Transverse colon (tissue), 4 donors: ENCODE measurements around the gene OXNAD1. TPM values are rescaled to one million over a fixed set of nuclear protein-coding genes. Genes with fewer than 3 reads are reported as not detected.
A peak's percentile ranks its signal among the peaks of the same experiment; 100 is the strongest.

ENCODE experiments used
- DNase-seq: peaks from one replicate; pipeline ENCODE4 v3.0.0-alpha.2; 2019
- H3K27ac ChIP-seq, 4 donors: fragments of 200-600 bp; sonication (generic); 2 replicates each; pipeline ENCODE4 v1.5.1; 2016 to 2018; ENCODE audit warnings: inconsistent platforms in 4 of 4
- H3K27me3 ChIP-seq: fragments of 200-600 bp; sonication (generic); 2 replicates; pipeline ENCODE4 v1.5.1; 2017; ENCODE audit warnings: inconsistent platforms
- H3K36me3 ChIP-seq, 4 donors: fragments of 200-600 bp; sonication (generic); 2 replicates each; pipeline ENCODE4 v1.5.1; 2017 to 2019; ENCODE audit warnings: inconsistent platforms in 4 of 4
- H3K4me1 ChIP-seq, 4 donors: fragments of 200-600 bp; sonication (generic); 2 replicates each; pipeline ENCODE4 v1.5.1; 2017 to 2020; ENCODE audit warnings: inconsistent platforms in 4 of 4
- H3K4me3 ChIP-seq, 4 donors: fragments of 200-600 bp; sonication (generic); 1 replicate in 1 of 4; 2 replicates in 3 of 4; pipeline versions ENCODE4 v1.5.1 to v1.6.1; 2017 to 2019; ENCODE audit warnings: inconsistent platforms in 4 of 4
- H3K9me3 ChIP-seq, 2 donors: fragments of 200-600 bp; sonication (generic); 2 replicates each; pipeline ENCODE4 v1.5.1; 2017 to 2019; ENCODE audit warnings: inconsistent platforms in 2 of 2
- CTCF ChIP-seq, 5 experiments: fragments of 200-600 bp in 3 of 5; fragments of 450-650 bp in 2 of 5; sonication (generic) in 3 of 5; IDR thresholded peaks; 1 replicate in 2 of 5; 2 replicates in 3 of 5; pipeline ENCODE4 v1.5.1; 2016 to 2017; ENCODE audit warnings: antibody characterized with exemption in 5 of 5, inconsistent platforms in 3 of 5, mild to moderate bottlenecking in 2 of 5, moderate library complexity in 1 of 5
- EP300 ChIP-seq: sonication (generic); formaldehyde crosslinking; IDR thresholded peaks from one replicate; pipeline ENCODE4 v1.6.1; 2017; ENCODE audit warnings: antibody characterized with exemption, low read depth
- POLR2A ChIP-seq: fragments of 450-650 bp; IDR thresholded peaks from one replicate; pipeline ENCODE4 v1.6.1; 2016; ENCODE audit warnings: antibody characterized with exemption, mild to moderate bottlenecking, moderate library complexity
- POLR2AphosphoS5 ChIP-seq, 3 donors: sonication (generic); formaldehyde crosslinking; IDR thresholded peaks; one replicate each; pipeline ENCODE4 v1.6.1; 2016; ENCODE audit warnings: antibody characterized with exemption in 3 of 3
- WGBS, 2 donors: methylation state at CpG; one replicate each; pipeline ENCODE4 v1.1.5; 2018; ENCODE audit warnings: low coverage in 1 of 2; 5-methylcytosine and 5-hydroxymethylcytosine counted together
- in situ Hi-C, 4 donors: fragments of 200-750 bp; cut with MboI; loops; one replicate each; pipeline versions ENCODE4 v1.15.0 to v1.15.1; 2017; ENCODE audit warnings: low sequenced_read_pairs in 3 of 4, low pct_ligation_motif_present in 1 of 4, low pct_unique_long_range_greater_than_20kb in 1 of 4
- intact Hi-C: fragments of 100-400 bp; cut with DNase I; formaldehyde crosslinking; loops from one replicate; pipeline ENCODE4 v1.15.1; 2023; ENCODE audit warnings: low total_unique reads
- total RNA-seq, 4 donors: library from RNA; depleted of rRNA; stranded (reverse); fragments of >200 nt; gene quantifications; one replicate each; pipeline ENCODE4 v1.1.0, GENCODE V29; 2016

Gene OXNAD1
- total RNA-seq, 4 donors from 2014 or later: 20.6 to 91.1 (median 40.0) TPM

- 48% methylated on average over 6 of the region's 6 CpGs; no CpG with 5 or more reads in 1 of the 2 donors for WGBS, 2 donors
- H3K4me1 ChIP-seq: peaks cover 0 to 5% (median 0%) of the 10 kb centered on the region in 4 donors
- peaks cover 0 to 4% (median 0%) of the 10 kb centered on the region in 4 donors for H3K36me3 ChIP-seq
- no peaks in the 10 kb centered on the region for H3K27me3 ChIP-seq
- in situ Hi-C loops (no loop called here), intact Hi-C loops (no loop called here)
- TF ChIP-seq POLR2AphosphoS5 (IDR thresholded peaks at IDR 0.05): no peak
- H3K4me3 ChIP-seq: no peak overlapping the region
- H3K9me3 ChIP-seq: no peaks in the 10 kb centered on the region
- H3K27ac ChIP-seq: peak overlapping the region; percentile 5 to 58 (median 51)
- peak; percentile 30 for DNase-seq
Observed at GRCh38 chr3:16311960-16312451, 47.0 kb downstream of the OXNAD1 start.

DNA sequence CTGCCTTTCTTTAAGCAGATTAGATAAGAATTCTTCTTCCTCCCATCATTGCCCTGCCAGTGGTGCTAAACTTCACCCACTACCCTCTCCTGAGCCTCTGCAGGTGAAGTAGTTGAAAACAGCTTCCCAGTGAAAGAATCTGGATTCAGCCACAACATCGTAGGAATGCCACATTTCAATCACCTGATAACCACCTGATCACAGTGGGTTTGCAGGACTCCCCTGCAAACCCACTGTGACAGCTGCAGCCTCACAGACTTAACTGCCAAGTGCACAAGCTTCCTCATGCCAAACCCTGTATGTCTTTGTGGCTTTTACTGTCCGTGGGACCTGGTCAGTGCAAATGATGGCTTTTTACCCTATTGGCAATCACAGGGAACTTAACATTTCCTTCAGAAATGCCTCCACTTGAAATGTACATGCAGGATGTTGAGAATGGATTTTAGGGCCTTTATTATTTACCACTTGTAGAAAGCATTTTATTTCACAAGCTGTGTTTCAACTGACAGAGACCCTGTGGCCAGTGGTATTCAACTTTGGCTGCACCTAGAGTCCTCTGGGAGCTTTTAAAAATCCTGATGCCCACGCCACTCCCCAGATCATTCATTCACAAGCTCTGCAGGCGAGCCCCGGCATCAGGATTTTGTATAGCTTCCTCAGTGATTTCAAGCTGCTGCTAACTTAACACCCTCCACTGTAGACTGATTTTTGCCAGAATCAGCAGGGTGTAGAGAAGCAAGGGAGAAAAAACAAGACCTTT is 49.1 kb downstream of the OXNAD1 start:
- no peak for DNase-seq
- no peak overlapping the region for H3K27ac ChIP-seq
- no peak overlapping the region for H3K4me3 ChIP-seq
- intact Hi-C loops: no loop called here
- WGBS, 2 donors: 42 to 87% methylated on average over 2 to 5 of the region's 5 CpGs
- H3K27me3 ChIP-seq: no peaks in the 10 kb centered on the region
- in situ Hi-C loops: no loop called here
- peaks cover 0 to 4% (median 0%) of the 10 kb centered on the region in 4 donors for H3K36me3 ChIP-seq
- H3K9me3 ChIP-seq: no peaks in the 10 kb centered on the region
- H3K4me1 ChIP-seq: peaks cover 0 to 10% (median 2%) of the 10 kb centered on the region in 4 donors
- TF ChIP-seq POLR2A (no peak), EP300 (no peak), CTCF (IDR thresholded peaks at IDR 0.05) (no peak), POLR2AphosphoS5 (IDR thresholded peaks at IDR 0.05) (no peak)

DNA sequence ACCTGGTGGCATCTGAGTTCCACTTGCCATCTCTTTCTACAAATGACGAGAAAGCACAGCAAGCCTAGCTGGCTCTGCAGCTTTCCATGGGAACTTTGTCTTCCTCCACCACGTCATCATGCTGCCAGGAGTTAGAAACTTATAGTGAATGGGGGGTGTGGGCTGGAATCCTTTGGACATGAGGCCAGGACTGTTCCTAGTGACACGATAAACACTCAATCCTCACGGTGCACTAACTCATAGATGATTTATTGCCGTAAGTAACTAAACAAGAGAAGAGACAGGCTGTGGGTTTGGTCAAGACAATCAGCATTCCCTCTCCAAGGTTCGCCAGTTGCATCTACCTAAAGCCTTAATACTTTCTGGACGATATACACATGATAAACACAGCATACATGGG is 50.6 kb downstream of the OXNAD1 start:
- Histone ChIP-seq H3K4me3 (no peak overlapping the region), H3K36me3 (peaks cover 0 to 10% (median 0%) of the 10 kb centered on the region in 4 donors), H3K4me1 (peaks cover 0 to 10% (median 2%) of the 10 kb centered on the region in 4 donors), H3K9me3 (no peaks in the 10 kb centered on the region), H3K27me3 (no peaks in the 10 kb centered on the region), H3K27ac (no peak overlapping the region)
- intact Hi-C loops: no loop called here
- in situ Hi-C loops: no loop called here
- TF ChIP-seq POLR2AphosphoS5 (IDR thresholded peaks at IDR 0.05) (no peak), POLR2A (no peak), EP300 (no peak), CTCF (IDR thresholded peaks at IDR 0.05) (no peak)
- 78 to 88% methylated on average over 5 to 7 of the region's 7 CpGs for WGBS, 2 donors
- DNase-seq: no peak

DNA sequence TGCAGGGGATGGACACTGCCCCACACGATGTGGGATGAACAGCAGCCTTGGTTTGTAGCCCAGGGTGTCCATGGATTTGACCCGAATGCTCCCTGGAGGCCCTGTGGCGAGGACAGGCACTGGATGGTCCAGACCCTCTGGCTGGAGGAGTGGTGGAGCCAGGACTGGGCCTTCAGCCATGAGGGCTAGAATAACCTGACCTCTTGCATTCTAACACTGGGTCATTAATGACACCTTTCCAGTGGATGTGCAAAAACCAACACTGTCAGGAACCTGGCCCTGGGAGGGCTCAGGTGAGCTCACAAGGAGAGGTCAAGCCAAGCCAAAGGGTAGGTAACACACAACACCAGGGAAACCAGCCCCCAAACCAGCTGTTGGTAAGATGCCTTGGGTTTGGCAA is 51.4 kb downstream of the OXNAD1 start:
- peaks cover 0 to 10% (median 0%) of the 10 kb centered on the region in 4 donors for H3K36me3 ChIP-seq
- peaks cover 0 to 10% (median 2%) of the 10 kb centered on the region in 4 donors for H3K4me1 ChIP-seq
- H3K27ac ChIP-seq: no peak overlapping the region
- no peaks in the 10 kb centered on the region for H3K9me3 ChIP-seq
- WGBS, 2 donors: 80 to 95% methylated on average over 1 to 3 of the region's 3 CpGs
- intact Hi-C loops (no loop called here), in situ Hi-C loops (no loop called here)
- DNase-seq: no peak
- TF ChIP-seq POLR2A: no peak
- TF ChIP-seq CTCF (IDR thresholded peaks at IDR 0.05): no peak
- TF ChIP-seq EP300: no peak
- no peak for TF ChIP-seq POLR2AphosphoS5 (IDR thresholded peaks at IDR 0.05)
- no peak overlapping the region for H3K4me3 ChIP-seq
- no peaks in the 10 kb centered on the region for H3K27me3 ChIP-seq
